ENCODE results near the gene EXOC4.

GRCh38 chr7:133582766-133583523, 330.1 kb downstream of the EXOC4 start:
- TF ChIP-seq EZH2 (IDR thresholded peaks at IDR 0.05; ENCODE audit: borderline replicate concordance, low read length): no peak
- TF ChIP-seq CTCF (IDR thresholded peaks at IDR 0.05; ENCODE audit: low read length): no peak

All from OCI-LY1 (cell line).